Germinal center (tissue), 1 donor: ENCODE results near the gene HDAC4.

ENCODE experiments used
- DNase-seq: peaks from one replicate; pipeline ENCODE4 v3.0.0; 2012; ENCODE audit warnings: mixed read lengths, low spot score

Gene HDAC4

DNA sequence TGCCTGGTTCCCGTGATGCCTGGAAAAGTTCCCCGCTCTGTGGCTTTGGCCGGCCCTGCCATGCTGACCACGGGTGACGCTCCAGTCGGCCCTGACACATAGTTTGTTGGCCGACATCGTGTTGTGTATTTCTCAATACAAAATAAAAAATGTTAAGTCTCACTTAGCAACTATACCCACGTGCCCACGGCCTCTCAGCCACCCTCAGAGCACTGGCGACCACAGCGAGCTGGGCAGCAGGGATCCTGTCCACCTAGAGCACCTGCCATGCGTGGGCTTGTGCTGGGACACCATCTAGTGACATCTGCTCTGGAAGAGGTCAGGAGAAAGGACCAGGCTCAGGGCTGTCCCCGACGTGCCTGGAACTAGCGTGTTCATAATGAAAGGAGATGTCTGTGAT is 261.7 kb downstream of the HDAC4 start:
- DNase-seq, result no peak

GRCh38 chr2:239138610-239139009 is 262.2 kb downstream of the HDAC4 start:
- DNase-seq, result no peak

- no peak for DNase-seq
These were observed 262.9 kb downstream of the HDAC4 start for GRCh38 chr2:239137898-239138283.

- no peak for DNase-seq
These were observed 263.5 kb downstream of the HDAC4 start for GRCh38 chr2:239137165-239137897.

GRCh38 chr2:239136762-239137161 is 264.1 kb downstream of the HDAC4 start:
- DNase-seq, result no peak

DNA sequence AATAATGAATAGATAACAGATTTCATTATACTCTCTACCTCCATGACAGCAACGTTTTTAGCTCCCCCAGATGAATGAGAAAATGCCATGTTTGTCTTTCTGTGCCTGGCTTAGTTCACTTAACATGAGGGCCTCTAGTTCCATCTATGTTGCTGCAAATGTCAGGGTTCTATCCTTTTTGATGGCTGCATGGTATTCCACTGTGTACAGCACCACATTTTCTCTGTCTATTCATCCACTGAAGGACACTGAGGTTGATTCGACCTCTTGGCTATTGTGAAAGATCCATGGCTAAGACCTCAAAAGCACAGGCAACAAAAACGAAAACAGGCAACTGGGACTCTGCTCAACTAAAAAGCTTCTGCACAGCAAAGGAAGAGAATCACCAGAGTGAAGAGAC is 264.6 kb downstream of the HDAC4 start:
- DNase-seq, result no peak

DNA sequence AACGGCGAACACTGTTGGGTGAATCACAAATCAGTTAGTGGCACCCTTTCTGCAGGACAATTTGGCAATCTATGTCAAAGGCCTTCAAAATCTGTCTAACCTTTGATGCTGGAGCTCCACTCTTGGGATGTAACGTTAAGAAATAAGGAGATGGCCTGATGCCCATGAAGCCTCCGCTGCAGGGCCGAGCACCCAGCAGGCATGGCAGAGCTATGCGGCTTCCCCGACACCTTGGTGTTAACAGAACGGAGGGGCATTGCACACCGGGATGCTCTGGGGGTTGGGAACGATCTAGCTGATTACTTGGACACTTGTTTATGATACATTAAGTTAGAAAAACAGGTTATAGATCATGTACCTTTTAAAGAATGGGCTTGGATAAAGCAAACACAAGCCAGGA is 265.3 kb downstream of the HDAC4 start:
- DNase-seq, result no peak

- DNase-seq, result no peak
These were observed 266.8 kb downstream of the HDAC4 start for GRCh38 chr2:239133945-239134570.

- DNase-seq, result no peak
These were observed 268.0 kb downstream of the HDAC4 start for GRCh38 chr2:239132786-239133185.

DNA sequence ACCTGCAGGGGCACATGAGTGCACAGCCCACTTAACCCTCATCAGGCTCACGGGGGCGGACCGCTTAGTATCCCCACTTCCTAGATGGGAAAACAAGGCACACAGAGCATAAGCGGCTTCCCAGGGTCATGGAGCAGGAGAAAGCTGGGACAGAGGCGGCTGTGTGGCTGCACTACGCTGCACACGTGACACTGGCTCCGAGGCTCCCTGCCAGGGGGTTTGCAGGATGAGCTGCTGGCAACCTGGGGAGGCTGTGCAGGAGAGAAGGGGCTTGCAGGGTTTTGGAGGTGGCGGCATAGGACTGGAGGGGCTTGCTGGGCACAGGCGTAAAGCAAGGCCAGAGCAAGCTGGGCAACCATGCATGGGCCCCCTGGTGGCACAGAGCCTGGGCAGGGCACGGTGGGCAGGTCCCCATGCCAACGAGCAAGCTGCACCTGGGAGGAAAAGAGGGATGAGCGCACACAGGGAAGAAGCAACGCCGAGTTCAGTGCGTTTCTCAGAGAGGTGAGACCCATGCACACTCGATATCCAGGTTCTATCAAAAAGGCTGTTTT is 268.6 kb downstream of the HDAC4 start:
- no peak for DNase-seq

GRCh38 chr2:239131521-239131920 is 269.3 kb downstream of the HDAC4 start:
- DNase-seq, result no peak

- no peak for DNase-seq
These were observed 270.0 kb downstream of the HDAC4 start for GRCh38 chr2:239130786-239131325.

DNA sequence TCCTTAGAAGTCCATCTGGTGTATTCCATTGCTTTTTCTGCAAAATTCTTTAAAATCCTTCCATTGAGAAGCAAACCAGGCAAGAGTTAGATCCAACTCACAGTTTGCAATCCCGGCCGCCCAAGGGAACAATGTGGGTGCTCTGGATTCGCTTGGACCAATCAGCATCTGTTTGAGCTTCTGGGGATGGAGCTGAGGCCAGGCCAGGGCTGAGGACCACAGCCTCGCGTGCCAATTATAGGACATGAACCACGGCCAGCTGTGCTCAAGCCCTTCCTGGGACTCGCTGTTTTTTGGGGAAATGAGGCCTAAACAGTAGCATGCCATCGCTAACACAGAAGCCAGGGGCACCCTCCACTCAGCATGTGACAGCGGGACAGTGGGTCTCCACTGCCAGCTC is 270.8 kb downstream of the HDAC4 start:
- DNase-seq, result no peak

DNA sequence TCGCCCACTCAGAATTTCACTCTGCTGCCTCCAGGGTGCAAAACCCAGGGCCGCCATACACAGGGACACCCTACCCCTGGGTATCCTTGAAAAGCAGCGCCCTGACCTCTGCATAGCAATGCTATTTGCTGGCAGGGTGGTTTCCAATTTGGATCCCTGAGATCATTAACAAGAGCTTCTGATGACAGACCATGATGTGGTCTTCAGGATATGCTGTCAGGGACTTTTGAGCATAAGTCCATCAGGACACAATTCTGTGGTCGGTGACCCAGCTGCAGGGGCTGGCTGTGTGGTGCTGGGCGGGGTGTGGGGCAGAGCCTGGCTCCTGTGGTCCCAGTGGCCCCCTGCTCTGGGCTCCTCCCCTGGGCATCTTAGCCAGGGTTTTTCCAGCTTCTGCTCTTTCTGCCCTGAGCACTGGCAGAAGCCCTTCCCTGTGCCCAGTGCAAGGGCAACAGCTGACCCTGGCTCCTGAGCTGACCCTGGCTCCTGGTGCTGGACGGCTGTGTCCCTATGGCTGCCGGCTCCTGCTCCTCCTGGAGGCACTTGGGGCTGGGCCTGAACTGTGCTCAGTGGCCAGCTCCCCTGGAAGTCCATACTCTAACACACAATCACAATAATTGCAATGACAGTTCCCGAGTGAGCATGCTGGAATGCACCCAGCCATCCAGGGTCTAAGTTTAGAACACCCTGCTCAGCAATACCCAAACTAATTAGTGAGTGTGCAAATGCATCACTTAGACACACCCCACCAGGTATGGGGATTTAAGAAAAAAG is 271.5 kb downstream of the HDAC4 start:
- no peak for DNase-seq

DNA sequence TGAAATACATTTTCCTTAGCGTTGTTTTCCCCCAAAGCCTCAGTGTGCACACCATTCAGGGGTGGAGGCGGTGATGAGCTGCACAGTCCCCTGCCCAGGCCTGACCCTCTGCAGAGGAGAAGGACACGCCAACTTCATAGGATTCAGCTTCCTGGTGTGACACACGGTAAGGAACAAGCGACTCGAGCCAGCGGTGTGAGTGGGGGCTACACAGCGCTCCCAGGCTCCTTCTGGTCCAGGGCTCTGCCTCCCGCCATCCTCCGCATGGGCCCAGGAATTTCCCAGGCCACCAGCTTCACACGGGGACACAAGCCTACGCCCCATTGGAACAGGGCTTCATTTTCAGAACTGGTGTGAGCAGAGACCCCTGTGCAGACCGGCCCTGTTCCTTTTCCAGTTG is 272.1 kb downstream of the HDAC4 start:
- no peak for DNase-seq

- DNase-seq, result no peak
These were observed 273.3 kb downstream of the HDAC4 start for GRCh38 chr2:239127513-239127912.

- no peak for DNase-seq
These were observed 274.8 kb downstream of the HDAC4 start for GRCh38 chr2:239125726-239126675.

DNA sequence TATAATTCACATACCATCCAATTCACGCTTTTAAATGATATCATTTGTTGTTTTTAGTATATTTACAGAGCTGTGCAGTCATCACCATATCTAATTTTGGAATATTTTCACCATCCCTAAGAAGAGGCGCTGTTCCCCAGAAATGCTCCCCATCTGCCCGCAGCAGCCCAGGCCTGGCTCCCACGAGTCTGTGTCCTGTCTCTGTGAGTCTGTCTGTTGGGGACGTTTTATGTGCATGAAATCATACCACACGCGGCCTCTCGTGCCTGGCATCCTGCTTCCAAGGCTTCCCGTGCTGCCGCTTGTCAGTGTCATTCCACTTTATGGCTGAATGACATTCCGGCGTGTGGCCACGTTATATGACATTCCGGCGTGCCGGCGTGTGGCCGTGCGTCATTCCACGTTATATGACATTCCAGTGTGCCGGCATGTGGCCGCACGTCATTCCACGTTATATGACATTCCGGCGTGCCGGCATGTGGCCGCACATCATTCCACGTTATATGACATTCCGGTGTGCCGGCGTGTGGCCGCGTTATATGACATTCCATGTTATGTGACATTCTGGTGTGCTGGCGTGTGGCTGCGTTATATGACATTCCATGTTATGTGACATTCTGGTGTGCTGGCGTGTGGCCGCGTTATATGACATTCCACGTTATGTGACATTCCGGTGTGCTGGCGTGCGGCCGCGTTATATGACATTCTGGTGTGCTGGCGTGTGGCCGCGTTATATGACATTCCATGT is 276.5 kb downstream of the HDAC4 start:
- DNase-seq, result no peak

DNA sequence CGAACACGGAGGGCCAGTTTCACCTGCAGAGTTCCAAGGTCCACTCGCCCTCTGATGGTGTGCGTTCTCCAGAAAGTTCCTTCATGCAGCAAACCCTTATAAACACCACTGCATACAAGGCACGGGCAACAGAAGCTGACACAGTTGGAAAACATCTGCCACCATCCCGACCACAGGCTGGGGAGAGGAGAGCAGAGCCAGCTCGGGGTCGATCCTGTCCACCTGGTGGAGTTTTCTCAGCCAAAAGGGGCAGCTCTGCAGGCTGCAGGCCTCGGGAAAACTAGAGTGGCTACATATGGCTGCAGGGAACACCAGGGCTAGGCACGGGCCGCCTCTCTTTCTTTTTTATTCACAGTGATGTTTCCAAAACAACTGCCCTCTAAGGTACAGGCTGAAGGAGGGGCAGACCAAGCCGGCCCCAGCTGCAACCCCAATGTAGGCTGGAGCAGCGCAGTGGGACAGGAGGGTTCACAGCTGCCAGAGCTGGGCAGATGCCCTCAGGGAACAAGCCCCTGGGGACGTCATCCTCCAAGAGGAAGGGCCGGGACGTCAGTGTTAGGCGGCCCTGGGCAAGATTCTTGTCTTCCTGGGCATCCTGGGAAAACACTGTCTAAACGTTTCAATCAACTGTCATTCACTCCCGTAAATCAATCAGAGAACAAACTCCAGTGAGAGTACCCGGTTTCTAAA is 278.3 kb downstream of the HDAC4 start:
- DNase-seq, result no peak

- no peak for DNase-seq
These were observed 279.2 kb downstream of the HDAC4 start for GRCh38 chr2:239121600-239122012.
